Stimulated activated CD4-positive, alpha-beta T cell treated with anti-CD3 and anti-CD28 coated beads, Interleukin-4, amount 100 ng/mL, for 48 hours (primary cell): ENCODE results near the gene DISC1.

ENCODE experiments used
- DNase-seq, 2 donors: peaks; one replicate each; pipeline ENCODE4 v3.0.0-alpha.2; 2020; ENCODE audit warnings: low read depth in 2 of 2

The DISC1 gene

GRCh38 chr1:231986631-231987336 is 360.2 kb downstream of the DISC1 start:
- no peak for DNase-seq

DNA sequence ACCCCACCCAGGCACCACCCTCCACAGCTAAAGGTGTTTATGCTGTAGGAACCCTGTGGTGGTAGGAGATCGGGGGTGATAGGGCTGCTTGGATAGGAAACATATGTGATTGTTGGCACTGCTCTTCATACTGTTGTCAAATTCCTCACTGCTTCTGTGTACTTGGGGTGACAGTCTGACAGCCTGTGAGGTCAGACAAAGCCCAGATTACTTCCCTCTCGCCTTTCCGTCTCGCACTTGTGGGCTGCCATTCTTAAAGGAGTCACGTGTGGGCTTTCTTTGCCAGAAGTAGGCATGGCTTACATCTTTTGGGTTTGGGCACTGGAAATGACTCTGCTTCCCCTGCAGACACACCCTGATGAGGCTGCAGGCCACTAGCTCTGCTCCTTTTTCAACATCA is 363.8 kb downstream of the DISC1 start:
- no peak for DNase-seq

DNA sequence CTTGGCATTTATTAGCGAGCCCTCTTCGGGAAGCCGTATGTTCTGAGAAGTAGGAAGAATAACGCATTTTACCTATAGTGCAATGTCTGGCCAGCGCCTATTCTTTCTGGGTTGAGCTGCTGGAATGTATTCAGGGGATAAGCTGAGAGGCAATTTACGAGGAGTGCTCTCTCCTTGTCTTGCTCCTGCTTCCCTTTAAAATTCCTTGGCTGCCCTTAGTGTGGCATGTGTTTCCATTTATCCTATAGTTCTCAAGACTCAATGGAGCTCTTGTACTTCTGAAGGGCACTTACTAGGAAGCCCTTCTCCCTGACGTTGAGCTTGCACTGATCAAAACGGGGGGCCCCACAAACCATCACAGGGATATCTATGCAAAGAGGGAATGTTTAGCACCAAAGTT is 364.6 kb downstream of the DISC1 start:
- DNase-seq = no peak

DNA sequence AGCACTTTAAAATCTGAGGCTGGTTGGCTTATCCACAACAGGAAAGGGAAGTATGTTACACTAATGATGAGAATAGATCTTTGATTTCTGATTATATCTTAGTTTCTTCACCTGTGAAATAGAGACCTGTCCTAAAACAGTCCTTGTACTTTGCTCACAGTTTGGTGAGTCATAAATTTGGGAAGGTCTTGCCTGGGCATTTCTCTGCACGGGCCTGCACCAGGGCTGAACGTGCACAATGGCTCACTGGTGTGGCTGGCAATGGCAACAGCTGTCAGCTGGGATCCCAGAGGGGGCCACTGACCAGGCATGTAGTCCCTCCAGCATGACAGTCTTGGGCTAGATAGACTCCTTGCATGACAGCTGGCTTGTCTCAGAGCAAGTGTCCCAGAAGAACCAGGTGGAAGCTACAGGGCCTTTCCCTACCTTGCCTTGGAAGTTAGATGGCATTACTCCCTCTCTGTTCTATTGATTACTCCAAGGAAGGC is 367.4 kb downstream of the DISC1 start:
- no peak for DNase-seq

- DNase-seq = no peak
Observed at GRCh38 chr1:231998791-231999190, 372.2 kb downstream of the DISC1 start.

DNA sequence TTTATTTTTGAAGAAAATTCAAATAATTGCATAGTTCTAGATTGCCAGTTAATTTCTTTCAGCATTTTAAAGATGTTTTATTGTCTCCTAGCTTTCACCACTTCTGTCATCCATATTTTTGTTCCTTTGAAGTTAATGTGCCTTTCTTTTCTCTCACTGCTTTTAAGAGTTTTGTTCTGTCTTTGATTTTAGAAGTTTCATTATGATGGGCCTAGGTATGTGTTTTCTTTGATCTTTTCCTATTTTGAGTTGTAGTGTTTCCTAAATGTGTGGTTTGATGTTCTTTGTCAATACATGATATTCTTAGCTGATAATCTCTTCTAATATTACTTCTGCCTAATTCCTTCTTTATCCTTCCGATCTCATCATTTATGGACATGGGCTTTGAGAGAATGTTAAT is 378.7 kb downstream of the DISC1 start:
- no peak for DNase-seq

GRCh38 chr1:232009741-232010140 is 383.2 kb downstream of the DISC1 start:
- no peak for DNase-seq

DNA sequence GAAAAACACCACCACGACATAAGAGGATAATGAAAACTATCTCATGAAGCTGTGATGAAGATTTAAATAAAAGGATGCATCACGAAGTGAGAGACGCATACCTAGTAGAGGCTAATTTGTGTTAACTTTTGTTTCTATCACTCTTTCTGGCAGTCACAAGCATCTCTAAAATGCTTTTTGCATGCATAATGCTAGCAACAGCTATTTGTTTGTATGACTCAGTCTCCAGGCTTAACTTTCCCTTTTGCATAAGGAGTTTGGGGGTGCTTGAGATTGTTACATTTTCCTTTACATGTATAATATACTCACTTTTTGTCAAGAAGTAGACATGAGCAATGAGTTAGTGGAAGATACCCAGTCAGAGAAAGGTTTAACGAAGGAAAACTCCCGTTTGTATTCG is 385.4 kb downstream of the DISC1 start:
- no peak for DNase-seq

- DNase-seq = no peak
Observed at GRCh38 chr1:232012773-232013386, 386.3 kb downstream of the DISC1 start.

DNA sequence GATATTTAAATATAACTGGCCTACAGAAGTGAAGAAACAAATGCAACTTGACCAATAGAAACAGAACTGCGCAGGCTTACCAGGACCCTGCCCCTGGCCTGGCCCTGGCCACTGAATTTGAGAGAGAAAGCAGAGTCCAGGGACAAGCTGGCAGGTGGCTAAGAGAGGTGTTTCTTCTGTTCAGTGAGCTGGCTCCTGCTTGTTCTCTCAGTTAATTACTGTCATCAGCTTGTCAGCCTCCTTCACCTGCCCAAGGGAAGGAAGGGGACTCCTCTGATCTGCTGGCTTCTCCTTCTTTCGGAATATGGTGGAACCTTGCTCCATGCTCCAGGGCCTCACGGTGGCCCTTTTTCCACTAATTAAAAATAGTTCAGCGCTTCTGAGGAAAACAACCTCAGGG is 388.4 kb downstream of the DISC1 start:
- DNase-seq = no peak

GRCh38 chr1:232016616-232017015 is 390.0 kb downstream of the DISC1 start:
- no peak for DNase-seq

GRCh38 chr1:232017057-232017456 is 390.5 kb downstream of the DISC1 start:
- no peak for DNase-seq

GRCh38 chr1:232017759-232018158 is 391.2 kb downstream of the DISC1 start:
- no peak for DNase-seq

GRCh38 chr1:232018231-232019025 is 391.8 kb downstream of the DISC1 start:
- DNase-seq = no peak

DNA sequence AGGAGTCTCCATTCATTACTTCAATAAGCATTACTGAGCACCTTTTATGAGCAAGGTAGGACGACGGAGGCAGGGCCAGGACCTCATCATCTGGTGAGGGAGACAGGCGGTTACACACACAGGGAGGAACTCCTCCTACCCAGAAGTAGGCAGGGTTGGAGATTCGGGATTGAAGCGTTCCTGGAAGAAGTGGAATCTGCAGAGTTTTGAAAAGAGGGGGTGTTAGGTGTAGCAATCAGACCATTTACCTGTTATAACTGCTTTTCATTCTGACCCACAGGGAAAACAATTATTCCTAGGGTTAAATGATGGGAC is 392.4 kb downstream of the DISC1 start:
- no peak for DNase-seq

DNA sequence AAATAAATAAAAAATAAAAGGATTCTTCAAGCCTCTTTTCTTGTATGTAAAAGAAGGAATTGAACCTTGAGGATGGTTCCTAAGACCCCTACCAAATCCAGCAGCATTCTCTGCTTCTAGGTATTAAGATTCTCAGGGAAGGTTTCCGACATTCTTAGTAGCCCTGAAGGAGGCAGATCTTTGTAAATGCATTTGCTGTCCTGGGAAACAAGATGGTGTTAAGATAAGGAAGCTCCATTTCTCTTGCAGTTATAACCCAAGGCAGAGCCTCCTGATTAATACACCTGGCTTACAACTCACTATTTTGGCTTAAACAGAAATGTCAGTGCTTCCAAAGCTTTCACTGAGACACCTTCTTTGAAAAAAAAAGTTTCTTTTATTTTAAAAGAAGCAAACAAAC is 393.8 kb downstream of the DISC1 start:
- no peak for DNase-seq

GRCh38 chr1:232029315-232029714 is 402.7 kb downstream of the DISC1 start:
- DNase-seq = no peak

DNA sequence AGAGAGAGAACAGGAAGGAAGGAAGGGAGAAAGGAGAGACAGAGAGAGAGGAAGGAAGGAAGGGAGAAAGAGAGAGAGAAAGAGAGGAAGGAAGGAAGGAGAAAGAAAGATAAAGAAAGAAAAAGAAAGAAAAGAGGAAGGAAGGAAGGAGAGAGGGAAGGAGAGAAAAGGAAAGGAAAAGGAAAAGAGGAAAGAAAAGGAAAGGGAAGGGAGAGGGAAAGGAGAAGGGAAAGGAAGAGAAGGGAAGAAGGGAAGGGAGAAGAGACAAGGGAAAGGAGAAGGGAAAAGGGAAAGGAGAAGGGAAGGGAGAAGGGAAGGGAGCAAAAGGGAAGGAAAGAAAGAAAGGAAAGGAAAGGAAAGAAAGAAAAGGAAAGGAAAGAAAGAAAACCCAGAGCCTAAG is 404.6 kb downstream of the DISC1 start:
- no peak for DNase-seq

DNA sequence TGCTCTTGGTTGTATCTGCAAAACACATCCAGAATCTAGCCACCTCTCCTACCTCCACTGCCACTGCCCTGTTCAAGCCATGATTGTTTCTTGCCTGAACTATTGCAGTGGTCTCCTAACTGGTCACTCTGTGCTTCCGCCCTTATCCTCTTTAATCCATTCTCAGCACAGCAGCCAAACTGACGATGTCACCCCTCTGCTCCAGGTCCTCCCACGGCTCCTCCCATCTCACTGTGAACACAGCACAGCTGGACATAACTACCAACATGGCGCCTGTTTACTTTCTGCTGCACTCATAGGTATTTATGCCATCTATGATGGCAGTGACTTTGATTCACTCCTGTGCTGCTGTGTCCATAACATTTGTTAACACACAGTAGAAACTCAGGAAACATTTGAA is 406.7 kb downstream of the DISC1 start:
- DNase-seq = no peak

DNA sequence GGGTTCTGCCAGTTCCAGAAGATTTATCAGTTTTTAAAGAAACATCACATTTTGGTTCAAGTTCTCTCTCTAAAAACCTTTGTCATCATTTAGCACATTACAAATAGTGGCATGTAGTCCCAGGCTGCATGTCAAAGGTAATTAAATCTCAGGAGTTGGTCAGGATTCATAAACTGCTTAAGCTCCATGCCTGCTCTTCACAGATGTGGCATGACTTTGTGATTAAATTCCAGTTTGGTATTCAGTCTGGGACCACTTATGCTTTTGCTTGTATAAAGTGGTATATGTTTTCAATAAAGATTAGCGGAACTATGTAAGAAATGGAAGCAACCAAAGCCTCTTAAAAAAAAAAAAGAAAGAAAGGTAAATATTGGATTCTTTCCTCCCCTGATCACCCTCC is 408.0 kb downstream of the DISC1 start:
- DNase-seq = no peak

DNA sequence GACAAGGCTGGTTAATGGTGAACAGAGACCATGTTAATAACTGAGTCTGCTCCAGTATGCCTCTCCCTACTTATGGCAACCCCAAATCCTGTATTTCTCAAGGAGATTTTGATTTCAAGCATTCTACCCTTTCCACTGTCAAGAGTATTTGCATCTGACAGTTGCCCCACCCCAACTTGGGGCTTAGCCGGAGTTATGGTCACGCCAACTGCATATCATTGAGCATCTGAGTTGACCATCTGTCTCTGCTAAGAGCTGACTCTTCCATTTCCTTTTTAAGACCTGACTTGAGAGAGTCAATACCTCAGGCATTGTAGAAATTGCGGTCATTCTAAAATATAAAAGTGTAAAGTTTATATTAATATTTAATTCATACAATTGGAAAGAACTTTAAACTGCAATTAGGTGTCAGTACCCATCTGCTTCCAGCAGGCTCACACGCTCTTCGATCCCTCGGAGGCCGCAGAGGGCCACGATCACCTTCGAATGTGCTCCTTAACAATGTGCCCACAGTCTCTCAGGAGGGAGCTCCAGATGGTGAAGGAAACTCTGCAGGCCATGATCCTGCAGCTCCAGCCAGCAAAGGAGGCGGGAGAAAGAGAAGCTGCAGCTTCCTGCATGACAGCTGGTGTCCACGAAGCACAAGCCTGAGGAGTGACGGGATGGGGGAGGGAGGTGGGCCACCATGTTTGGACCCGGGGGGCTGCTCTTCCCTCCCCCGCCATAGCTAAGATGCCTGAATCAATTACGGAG is 409.8 kb downstream of the DISC1 start:
- no peak for DNase-seq

DNA sequence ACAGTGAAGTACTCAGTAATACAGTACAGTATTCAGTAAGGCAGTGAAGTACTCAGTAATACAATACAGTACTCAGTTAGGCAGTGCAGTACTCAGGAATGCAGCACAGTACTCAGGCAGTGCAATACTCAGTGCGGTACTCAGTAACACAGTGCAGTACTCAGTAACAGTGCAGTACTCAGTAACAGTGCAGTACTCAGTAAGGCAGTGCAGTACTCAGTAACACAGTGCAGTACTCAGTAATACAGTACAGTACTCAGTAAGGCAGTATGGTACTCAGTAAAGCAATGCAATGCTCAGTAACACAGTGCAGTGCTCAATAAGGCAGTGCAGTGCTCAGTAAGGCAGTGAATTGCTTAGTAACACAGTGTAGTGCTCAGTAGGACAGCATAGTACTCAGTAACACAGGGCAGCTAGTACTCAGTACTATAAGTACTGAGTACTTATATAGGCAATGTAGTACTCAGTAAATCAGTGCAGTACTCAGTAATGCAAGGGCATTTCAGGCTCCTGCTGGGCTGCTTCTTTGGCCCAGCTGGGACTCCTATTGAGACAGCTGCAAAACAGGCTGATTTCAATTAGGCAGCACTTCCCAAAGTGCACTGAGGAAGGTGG is 411.3 kb downstream of the DISC1 start:
- no peak for DNase-seq
